HG03565 (cell line): ENCODE data around the gene CCDC89.
A peak's percentile ranks its signal among the peaks of the same experiment; 100 is the strongest.

Experiments used
- ATAC-seq: cut with Tn5 transposase; IDR thresholded peaks from one replicate; pipeline ENCODE4 v1.9.1; 2021; ENCODE audit warnings: mild to moderate bottlenecking, moderate library complexity; ENCODE audit not compliant: unreplicated experiment

Gene CCDC89

DNA sequence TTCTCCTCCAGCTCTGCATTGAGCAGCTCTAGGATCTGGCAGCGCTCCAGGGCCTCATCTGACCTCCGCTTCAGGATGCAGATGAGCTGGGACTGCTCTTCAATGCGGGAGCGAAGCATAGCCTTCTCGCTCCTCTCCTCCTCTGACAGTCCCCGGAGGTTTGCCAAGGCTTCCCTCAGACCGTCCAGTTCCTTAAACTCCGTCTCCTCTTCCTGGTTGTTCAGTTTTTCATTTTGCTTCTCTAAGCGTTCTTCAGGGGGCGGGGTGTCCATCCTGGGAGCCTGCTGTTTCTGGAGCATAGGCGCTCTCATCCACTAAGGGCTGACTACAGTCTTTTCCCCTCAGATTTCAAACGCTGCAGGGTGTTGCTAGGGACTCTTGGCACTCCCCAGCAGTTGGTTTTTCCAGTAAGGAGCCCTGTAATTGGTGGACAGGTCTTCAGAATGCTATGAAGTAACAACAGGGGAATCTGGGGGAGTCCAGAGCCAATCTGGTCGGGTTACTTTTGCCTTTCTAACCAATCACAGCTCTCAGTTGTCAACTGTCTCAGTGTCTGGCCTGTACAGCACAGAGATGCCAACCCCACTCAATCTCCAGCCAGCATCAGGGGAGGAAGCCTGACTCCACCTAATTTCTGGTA lies at the start of gene CCDC89:
CCDC89 (minus strand) TSS at position 376 of the 640 bp plus-strand sequence; CDS start at position 311, 65 bp downstream.
- no peak for ATAC-seq

DNA sequence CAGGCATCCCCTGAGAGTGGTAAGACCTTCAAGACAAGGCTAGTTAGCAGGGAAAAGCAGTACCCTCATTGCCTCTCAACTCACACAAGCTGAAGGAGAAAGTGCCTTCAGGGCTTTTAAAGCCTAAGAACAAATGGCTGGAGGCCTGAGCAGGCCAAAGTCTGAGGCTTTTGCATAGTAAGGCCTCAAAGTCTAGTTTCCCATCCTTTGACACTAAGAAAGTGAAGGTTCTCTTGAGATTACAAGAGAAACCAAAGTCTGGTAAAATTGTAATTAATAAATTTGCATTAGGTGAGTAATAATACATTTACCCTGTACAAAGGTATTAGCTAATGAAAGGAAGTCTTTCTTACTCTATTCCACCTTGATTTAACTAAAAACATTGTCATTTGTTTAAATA lies 47.0 kb upstream of the CCDC89 start:
- ATAC-seq: no peak

DNA sequence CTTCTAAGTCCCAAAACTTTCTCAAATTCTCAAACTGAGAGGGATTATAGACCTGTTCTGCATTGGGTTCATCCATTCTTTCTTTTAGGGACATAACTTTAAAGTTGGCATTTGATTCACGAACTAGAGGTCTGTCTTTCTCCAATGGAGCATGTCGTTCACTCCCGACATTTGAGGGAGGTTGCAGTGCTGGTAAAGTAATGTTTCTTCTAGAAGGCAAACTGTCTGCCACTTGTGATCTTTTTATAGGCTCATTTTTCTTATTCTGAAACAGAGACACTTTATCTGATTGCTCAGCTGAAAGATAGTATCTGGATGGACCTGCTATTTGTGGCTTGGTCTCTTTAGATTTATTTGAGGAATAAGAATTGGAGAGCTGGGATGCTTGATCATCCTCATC lies 40.4 kb upstream of the CCDC89 start:
- ATAC-seq: no peak

DNA sequence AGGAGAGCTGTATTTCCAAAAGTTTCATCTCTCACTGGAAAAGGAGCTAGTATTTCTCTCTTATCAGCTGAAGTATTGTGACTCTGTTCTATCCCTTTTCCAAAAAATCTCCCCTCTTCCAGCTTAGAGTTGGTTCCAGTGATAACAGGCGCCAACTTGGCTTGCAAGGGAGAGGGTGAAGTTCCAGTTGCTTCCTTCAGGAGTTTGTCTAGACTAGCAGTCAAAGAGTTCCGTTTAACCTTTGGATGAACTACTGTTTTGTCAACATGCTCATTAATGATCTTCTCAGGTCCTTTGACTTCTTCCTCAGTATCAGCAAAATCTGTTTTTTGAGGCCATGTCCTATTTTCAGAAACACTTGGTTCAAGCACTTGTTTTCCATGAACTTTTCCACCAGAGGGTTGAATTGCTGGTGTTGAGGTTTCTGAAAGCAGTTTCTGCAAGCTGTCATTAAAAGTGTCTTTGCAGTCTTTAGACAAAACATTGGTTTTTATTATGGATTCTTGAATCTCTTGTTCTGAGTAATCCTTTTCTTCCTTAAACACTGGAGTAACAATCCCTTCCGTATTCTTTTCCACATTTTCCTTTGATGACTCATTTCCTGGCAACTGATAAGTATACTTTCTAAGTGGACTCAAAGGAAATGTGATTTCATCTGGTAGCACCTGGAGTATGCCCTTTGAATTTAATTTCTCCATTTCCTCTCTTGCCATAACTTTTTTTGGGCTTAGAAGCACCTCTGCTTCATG lies 39.7 kb upstream of the CCDC89 start:
- ATAC-seq: no peak

DNA sequence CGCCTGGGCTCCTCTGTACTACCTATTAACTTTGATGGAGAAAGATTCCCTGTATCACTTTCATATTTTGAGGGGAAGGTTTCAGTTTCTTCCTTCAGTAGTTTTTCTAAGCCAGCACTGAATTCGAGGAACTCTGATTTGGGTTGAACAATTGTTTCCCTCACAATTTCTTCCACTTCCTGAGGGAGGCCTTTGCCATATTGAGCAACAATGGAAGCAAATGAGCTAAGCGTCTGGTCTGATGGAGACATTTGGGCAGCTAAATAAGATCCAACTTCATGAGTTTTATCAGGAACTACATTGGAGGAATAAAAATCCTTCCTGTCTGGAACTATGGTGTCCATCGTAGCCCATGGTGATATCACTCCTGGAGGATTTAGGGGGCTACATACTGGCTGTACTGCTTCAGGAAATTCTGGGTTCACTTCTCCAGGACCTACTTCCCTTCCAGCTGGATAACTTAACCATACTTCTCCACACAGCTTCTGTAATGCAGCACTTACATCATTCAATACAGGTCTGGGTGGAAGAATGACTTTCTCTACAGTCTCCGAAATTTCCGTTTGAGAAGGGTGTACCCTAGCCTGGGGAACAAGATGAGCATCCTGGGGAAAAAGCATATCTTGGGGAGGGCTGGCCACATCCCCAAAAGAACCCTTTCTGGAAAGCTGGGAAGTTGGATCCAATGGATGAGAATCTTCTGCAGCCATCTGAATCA lies 38.9 kb upstream of the CCDC89 start:
- no peak for ATAC-seq

DNA sequence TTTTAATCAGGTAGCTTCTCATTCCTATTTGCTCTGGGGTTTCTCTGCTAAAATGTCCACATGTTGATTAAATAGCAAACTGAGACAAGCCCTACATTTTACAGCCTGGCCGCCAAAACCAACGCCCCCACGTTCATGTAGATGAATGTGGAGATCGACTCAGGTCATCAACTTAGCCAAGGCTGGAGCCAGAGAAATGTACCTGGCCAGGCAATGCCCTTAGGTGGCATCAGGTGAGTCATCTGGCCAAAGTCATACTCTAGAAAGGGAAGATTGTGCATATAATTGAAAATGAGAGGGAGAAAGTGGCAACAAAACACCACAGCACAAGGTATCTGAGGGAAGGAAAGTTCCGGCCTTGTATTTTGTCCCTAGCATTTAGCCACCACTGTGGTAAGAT lies 37.1 kb upstream of the CCDC89 start:
- no peak for ATAC-seq

DNA sequence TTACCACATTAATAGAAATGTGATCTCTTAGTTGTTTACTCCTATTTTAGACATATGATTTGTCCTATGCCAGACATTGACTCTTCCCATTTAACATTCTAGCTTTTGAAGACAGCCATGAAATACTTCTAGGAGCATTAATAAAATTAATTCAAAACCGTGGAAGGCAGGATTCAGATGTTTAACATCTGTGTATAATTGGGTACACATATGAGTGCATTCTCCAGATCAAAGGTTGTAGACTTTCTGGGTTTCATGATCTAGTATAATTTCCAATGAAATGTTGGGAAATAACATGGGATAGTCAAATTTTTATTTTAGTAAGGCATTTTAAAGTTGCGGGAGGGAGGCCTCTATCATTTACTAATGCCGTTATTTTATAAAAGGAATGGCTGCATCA lies 35.2 kb upstream of the CCDC89 start:
- no peak for ATAC-seq

DNA sequence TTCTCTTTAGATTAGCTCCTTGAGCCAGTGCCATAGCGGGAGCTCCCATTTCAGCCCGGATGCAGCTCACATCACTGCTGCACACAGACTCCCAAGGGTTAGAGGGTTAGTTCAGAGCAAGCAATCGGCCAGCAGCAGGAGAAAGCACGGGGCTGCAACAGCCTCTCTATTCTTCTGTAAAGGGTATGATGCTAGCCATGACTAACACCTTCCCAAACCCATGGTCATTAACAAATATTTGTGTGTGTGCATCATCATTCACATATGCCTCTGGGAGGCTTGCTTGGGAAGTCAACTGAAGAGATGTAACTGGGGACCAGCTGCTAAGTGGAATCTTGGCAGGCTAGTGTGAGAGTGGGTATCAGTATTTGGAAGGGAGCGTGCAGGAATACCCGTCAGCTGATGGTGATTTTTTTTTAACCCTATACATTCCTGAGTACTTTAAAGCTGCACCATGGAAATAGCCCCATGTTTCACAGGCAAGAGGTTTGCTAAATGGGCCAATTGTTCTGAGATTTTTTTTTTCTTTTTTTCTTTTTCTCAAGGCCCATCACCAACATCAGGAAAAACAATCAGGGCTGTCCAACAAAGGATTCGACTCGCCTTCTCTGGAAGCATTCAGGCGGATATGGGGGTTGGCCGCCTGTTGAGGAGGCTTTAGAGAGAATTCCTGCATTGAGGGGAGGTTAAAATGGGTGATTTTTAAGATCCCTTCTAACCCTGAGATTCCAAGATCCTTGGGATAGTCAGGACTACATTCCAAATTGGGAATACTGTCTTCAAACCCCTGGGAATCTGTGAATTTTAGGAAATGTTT lies 33.2 kb upstream of the CCDC89 start:
- no peak for ATAC-seq

DNA sequence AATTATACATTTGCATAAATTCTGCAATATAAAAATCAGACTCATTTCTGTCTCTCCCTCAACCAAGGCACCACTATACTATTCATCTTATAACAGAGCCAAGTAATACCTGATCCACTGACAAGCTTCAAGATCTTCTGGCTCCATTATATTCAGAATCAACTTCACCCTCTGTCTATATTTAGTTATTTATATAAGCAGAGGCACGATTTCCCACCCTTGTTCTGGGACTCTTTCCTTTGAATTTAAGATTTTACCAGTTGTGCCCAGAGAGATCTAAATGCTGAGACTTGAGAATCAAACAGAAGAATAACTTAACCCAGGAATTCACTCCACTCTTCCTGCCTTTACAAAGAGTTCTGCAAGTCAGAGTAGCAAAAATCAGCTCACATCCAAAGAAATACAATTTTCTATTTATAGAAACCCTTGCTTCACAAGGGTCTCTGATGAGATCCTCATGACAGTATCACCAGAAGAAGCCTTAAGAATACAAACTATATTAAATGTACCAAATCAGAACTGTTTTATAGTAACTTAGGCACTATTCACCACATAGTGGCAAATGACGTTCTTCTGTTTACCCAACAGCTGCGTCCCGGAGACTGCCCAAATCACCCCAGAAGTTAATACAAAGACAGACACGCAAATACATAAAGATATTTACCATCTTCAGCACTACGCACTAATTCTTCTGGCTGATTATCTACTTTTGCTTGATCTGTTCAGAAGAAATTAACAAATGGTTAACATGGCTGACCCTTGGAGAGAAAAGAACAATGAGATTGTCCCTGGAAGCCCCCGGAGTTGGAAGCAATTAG lies 32.3 kb upstream of the CCDC89 start:
- no peak for ATAC-seq

DNA sequence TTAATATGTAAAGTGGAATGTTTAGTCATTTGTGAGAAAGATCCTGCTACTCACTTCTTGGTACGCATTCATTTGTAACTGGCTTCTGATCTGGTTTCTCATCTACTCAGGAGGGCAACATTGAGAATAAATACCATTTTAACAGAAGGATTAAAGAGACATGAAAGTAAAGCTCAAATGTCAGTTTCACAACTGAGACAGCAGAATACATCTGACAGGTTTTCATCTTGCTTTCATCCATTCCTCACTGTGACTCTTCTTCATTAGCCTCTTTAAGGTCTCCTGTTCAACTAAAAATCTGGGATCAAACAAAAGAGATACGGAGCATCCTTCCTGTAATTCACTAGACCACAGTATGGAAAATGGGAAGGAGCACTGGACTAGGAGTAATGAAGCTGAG lies 31.4 kb upstream of the CCDC89 start:
- ATAC-seq: no peak

DNA sequence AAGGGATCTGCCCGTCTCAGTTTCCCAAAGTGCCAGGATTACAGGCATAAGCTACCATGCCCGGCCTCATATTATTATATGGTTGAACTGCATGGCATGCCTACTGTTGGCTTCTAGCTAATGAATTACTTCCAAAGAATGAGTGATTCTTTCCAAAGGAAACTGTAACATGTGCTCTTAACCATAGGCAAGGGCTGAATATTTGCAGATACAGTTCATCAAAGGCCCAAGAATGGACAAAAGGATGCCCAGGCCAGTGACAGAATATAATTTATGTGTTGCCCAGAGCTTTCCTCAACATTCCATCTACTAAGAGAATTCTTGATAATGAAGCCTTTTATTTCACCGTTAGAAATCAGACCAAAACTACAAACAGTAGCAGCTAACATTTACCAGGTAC lies 27.0 kb upstream of the CCDC89 start:
- no peak for ATAC-seq

DNA sequence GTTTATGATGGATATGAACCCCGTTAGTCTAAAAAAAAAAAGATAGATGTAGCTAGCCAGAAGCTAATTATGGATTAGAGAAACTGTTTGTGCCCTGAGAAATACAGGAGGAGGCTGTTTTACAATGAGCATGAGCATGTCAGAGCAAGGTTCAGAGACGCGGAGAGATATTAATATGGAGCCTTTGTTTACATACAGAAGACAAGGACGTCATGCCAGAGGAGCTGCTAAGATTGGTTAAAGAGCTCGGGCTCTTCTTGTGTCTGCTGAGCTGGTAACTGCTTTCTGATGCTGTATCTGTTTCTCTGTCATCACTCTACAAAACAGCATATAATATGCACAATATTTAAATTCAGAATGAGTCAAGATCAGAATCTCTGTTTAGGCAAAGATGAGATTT lies 24.9 kb upstream of the CCDC89 start:
- no peak for ATAC-seq

DNA sequence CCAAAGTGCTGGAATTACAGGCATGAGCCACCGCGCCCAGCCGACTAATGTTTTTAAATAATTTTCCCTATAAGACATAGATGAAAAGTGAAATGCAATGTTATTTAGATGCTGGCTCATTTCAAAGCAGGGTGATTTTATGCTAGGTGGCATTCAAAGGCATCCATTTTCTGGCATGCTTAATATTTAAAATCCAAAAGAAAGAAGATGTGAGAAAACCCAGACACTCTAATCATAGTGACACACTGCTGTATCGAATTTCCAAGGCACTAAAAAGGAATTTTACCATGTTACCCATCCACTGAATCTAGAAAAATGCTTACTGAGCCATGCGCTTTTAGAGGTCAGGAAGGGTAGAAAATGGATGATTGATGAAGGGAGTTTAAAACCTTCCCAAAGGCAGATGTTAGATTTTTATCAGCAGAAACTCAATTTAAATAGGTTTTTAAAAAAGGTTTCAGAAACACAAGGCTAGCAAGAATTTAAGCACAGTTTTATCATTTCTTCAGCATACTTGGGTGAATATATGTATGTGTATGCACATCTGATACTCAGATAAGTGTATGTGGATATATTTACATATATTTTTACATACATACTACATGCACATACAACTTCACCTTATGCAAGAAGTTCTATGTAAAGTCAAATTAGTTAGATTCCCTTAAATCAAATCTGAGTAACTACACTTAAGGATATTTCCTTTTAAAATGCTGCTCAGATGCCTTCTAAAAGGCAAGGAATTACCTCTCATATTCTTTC lies 24.1 kb upstream of the CCDC89 start:
- no peak for ATAC-seq

DNA sequence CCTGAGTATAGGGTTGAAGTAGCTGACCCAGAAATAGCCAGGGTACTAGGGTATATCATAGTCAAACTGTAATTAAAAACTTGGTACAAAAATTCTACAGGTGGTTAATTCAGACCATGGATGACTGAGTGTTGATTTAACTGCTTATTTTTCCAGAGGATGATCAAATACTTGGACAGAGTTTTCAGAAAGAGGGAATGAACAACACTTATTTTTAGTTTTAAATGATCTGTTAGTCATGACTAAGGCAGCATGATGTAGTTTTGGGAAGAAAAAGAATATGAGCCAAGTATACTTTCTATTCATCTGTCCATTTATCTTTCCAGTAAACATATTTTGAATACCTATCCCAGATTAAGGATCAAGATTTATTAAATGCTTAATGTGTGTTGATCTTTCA lies 19.8 kb upstream of the CCDC89 start:
- no peak for ATAC-seq

DNA sequence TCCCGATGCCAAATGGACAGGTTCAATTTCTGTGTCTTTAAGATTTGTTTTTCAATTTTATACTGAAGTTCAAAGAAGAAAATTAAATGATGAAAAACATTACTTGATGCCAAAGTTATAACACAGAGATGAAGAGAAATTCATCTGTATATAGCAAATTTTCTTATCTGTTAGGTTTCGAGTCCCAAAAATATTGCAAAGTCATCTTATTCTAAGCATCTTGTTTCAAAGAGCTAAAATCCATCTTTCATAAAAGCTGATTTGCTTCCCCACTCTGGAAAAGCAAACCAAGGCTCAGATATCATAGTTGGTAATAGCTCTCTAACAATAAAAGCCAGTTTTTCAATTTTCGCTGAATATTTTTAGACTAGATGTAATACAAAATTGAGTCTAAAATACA lies 19.0 kb upstream of the CCDC89 start:
- no peak for ATAC-seq

DNA sequence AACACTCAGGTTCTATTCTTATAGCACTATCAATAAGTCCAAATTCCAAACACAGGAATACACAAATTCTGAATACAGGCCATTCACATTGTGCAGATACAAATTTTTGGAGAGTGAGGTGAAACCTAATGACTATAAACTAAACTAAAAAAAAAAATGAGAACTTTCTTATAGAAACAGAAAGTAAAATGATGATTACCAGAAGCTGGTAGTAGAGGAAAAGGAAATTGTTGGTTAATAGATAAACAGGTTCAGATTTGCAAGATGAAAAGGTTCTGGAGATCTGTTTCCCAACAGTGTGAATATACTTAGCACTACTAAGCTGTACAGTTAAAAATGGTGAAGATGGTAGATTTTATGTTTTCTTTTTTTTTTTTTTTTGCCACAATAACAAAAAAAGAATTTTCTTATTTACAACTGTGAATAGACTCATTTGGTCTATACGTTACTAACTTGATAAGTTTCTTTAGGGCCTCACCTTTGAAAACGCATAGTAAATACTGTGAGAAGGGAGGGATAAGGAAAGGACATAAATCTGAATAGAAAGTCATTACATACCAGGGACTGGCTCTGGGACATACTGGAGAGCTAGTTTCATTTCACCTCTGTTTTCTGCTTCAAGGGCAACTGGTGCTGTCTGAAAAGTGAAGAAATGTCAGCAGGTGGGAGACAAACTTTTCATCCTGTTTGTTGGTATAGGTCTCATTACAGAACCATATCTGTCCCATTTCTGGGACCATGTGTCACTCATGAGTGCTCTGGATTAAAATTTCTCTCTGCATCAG lies 14.2 kb upstream of the CCDC89 start:
- ATAC-seq: peak; percentile 93

DNA sequence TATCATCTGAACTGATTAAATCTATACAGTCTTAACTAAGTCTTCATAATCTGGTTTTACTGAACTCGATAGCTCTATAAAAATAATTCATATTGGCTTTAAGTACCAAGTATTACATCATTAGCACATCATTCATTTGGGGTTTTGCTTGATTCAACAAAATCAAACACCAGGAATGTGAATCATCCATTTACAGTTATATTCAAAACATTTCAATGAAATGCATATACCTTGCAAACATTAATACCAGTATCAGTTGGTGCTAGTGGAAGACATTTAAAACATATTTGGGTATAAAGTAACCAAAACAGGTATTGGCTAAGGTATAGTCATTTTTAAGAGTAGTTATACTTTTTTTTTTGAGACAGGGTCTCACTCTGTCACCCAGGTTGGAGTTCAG lies 12.2 kb upstream of the CCDC89 start:
- no peak for ATAC-seq

DNA sequence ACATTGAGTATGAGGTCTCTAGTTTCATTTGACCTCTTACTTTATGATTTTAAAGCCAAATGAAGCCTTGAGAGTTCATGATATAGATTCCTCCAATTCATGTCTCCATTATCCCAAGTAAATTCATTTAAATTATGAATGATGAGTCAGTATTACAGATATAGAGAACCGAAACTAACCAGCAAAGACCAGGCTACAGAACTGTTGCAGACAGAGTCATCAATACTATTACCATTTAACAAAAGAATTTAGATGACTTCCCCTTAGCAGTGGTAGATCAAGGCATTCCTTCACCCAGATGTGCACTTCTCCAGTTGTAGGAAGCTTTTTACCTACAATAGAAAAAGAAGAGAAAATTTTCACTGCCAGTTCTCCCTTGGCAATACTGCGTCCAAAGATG lies 11.8 kb upstream of the CCDC89 start:
- ATAC-seq: no peak

DNA sequence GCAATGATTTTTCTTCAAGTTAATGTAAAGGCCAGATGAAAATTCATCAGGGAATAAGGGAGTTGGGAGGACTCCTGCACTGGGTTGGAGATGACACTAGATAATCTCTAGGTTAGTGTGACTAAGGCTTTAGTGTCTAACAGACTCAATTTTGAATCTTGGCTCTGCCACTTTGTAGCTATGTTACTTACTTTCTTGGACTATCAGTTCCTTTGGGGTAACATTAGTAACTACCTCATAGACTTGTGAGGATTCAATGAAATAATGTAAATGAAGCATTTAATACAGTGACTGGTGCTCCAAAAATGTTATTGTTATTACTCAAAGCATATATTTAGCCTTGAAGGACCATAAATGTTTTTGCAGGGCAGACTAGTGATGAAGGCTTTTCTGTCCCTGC lies 9.6 kb upstream of the CCDC89 start:
- ATAC-seq: no peak
